DND-41 (cell line): ENCODE results near the gene ARNT2.

ENCODE experiments used
- CTCF ChIP-seq: IDR thresholded peaks from 2 replicates; pipeline ENCODE4 v1.5.1; 2012; ENCODE audit warnings: borderline replicate concordance, low read length, moderate library complexity, mild to moderate bottlenecking; ENCODE audit not compliant: poor library complexity, severe bottlenecking; ENCODE audit errors: extremely low read depth
- EZH2 ChIP-seq: IDR thresholded peaks from 3 replicates; pipeline ENCODE4 v1.6.1; 2012; ENCODE audit warnings: borderline replicate concordance, low read depth, mild to moderate bottlenecking, moderate library complexity, low read length, inconsistent platforms; ENCODE audit not compliant: severe bottlenecking

GRCh38 chr15:80588801-80589200 lies 184.6 kb downstream of the ARNT2 start:
- TF ChIP-seq CTCF, result no peak
- no peak for TF ChIP-seq EZH2
